CD4-positive, alpha-beta T cell treated with Interleukin-15 for 4 hours (primary cell): ENCODE data around the gene RAD52.
"Not testable (repeated sequence)": the region's sequence is repeated elsewhere in the genome, so short reads cannot be mapped to it uniquely, and the experiment has no call there.

Experiments used
- DNase-seq: peaks from one replicate; pipeline ENCODE4 v3.0.0-alpha.2; 2020; ENCODE audit warnings: low spot score

The RAD52 gene

DNA sequence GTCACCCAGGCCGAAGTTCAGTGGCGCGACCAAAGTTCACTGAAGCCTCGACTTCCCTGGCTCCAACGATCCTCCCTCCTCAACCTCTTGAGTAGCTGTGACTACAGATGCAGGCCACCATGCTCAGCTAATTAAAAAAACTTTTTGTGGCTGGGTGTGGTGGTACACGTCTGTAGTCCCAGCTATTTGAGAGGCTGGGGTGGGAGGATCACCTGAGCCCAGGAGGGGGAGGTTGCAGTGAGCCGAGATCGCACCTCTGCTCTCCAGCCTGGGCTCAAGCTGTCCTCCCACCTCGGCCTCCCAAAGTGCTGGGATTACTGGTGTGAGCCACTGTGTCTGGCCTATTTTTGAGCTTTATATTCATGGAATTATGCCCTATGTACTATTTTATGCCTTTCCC lies 18.1 kb upstream of the RAD52 start:
- no peak for DNase-seq

- DNase-seq = no peak
These were observed 17.2 kb upstream of the RAD52 start for GRCh38 chr12:966724-967123.

DNA sequence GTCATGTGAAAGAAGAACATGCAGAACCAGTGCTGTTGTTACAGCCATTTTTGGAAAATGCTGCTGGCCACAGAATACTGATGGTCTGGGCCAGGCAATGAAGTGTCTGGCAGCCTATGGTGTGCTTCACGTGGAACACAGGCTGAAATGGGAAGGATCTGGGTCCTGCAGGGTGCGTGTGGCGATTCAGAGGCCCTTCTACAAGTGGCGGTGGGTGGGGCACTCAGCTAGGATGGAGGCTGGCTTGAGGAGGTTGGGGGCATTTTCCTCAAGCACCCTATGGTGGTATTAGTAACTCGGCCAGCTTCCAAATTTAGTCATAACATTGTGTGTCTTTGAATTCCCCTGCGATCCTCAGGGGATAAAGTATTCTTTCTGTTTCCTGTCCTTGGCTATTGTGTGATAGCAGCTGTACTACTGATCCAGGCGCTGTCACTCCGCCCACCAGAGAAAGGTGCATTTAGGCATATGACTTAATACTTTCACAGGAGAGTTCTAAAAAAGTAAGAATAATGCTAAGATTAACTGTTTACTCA lies 9.2 kb upstream of the RAD52 start:
- DNase-seq = no peak

DNA sequence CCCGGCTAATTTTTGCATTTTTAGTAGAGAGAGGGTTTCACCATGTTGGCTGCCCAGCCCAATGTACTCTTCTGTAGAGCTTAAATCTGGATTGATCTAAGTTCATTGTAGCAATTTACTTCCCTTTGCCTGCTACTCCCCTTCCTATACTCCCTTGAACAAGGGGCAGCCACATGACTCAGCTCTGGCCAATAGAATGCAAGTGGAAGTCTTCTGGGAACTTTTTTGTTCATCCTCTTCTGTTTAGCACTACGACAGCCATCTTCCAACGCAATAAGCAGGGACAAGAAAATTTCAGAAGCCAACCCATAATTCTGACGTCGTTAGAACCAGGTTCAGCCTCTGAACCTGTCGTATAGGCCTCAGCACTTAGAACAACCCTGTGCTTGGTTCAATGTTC lies 6.4 kb upstream of the RAD52 start:
- DNase-seq = no peak

DNA sequence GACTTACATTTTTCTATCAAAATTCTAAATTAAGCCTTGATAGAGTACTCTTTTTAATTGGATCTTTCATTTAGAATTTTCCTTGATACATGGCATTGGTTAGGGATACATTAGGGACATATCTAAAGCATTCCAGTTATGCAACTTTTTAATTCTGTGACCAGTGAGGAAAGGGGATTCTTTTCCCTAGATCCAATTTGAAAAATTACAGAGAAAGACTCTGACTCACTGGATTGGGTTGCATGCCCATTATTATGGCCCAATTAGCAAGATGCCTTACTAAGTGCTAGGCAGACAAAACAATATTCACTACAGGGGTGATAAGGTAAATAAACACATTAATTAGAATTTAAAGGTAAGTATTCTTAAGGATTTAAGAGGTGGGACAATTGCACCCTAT lies 5.2 kb upstream of the RAD52 start:
- no peak for DNase-seq

- no peak for DNase-seq
These were observed 4.3 kb upstream of the RAD52 start for GRCh38 chr12:953776-954175.

- DNase-seq = no peak
These were observed 1.7 kb upstream of the RAD52 start for GRCh38 chr12:951176-951575.

DNA sequence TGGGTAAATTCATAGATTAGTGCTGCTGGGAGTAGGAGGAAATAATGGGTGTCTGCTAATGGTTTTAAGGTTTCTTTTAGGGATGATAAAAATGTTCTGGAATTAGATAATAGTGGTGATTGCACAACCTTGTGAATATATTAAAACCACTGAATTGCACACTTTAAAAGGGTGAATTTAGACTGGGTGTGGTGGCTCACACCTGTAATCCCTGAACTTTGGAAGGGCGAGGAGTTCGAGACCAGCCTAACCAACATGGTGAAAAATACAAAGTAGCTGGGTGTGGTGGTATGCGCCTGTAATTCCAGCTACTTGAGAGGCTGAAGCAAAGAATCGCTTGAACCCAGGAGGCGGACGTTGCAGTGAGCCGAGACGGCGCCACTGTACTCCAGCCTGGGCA lies 1.3 kb downstream of the RAD52 start:
- no peak for DNase-seq

- DNase-seq = no peak
These were observed 2.9 kb downstream of the RAD52 start for GRCh38 chr12:946631-947030.

DNA sequence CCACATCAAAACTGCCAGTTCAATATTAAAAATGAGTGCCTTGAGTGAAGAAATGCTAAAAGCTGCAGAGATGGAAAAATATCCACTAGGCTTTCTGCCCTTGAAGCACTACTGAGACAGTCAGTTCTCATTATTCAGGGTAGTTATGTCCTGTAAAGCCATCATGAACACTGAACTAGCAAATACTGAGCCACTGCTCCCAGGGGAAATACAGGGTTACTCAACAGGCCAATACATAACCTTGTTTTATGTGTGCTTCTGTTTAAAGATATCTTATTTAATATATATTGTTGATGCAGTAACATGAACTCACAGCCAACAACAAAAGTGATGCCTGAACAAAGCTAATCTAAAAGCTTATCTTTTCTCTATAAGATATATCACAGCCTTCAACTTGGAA lies 3.3 kb downstream of the RAD52 start:
- no peak for DNase-seq

GRCh38 chr12:944211-944610 lies 5.3 kb downstream of the RAD52 start:
- no peak for DNase-seq

GRCh38 chr12:943051-943450 lies 6.4 kb downstream of the RAD52 start:
- DNase-seq = no peak

GRCh38 chr12:938810-939209 lies 10.7 kb downstream of the RAD52 start:
- no peak for DNase-seq

GRCh38 chr12:936377-937345 lies 12.8 kb downstream of the RAD52 start:
- DNase-seq = no peak

DNA sequence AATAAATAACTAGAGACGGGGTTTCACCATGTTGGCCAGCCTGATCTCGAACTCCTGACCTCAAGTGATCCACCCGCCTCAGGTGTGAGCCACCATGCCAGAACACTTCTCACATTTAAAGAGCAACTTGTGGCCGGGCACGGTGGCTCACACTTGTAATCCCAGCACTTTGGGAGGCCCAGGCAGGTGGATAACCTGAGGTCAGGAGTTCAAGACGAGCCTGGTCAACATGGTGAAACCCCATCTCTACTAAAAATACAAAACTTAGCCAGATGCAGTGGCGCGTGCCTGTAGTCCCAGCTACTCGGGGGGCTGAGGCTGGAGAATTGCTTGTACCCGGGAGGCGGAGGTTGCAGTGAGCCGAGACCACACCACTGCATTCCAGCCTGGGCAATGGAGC lies 13.6 kb downstream of the RAD52 start:
- DNase-seq = not testable (repeated sequence)

- no peak for DNase-seq
These were observed 17.9 kb downstream of the RAD52 start for GRCh38 chr12:931591-931990.

DNA sequence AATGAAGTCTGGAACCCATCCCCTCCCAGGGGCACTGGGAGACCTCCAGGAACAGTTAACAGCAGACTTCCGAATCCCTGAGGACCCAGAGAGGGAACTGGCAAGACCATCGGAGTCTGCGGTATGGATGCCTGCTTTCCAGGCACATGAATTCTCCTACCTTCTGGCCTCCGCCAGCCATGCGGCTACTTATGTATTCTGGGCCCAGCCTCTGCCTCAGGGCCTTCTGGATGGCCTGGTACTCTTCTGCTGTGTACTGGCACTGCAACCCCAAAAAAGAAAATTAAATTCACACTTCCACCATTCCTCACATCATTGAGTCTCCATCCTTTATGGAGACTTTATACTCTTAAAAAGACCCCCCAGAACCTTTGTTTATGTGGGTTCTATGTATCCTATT lies 18.4 kb downstream of the RAD52 start:
- no peak for DNase-seq

DNA sequence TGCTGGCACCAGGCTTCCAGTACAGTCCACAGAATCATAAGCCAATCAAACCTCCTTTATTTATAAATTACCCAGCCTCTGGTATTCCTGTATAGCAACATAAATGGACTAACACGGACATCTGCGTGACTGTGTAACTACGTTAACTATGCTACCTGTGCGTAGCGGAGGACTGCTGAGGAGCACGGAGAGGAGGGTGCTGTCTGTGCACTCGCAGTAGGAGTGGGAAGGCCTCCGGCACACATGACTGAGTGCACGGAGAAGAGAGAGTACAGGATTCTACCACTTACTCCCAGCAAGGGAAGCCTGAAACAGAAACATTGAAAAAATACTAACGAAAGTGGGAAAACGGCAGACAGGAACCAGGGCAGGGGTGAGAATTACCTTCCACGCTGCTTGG lies 22.9 kb downstream of the RAD52 start:
- no peak for DNase-seq

- DNase-seq = no peak
These were observed 27.2 kb downstream of the RAD52 start for GRCh38 chr12:922285-922684.

DNA sequence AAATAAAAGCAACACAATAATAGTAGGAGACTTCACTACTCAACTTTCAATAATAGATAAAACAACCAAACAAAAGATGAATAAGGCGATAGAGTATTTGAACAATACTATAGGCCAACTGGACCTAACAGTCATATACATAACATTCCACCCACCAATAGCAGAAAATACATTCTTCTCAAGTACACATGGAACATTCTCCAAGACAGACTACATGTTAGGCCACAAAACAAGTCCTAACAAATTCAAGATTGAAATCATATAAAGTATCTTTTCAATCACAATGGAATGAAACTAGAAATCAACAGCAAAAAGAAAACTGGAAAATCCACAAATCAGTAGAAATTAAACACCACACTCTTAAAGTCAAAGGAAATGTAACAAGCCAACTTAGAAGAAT lies 28.8 kb downstream of the RAD52 start:
- no peak for DNase-seq

DNA sequence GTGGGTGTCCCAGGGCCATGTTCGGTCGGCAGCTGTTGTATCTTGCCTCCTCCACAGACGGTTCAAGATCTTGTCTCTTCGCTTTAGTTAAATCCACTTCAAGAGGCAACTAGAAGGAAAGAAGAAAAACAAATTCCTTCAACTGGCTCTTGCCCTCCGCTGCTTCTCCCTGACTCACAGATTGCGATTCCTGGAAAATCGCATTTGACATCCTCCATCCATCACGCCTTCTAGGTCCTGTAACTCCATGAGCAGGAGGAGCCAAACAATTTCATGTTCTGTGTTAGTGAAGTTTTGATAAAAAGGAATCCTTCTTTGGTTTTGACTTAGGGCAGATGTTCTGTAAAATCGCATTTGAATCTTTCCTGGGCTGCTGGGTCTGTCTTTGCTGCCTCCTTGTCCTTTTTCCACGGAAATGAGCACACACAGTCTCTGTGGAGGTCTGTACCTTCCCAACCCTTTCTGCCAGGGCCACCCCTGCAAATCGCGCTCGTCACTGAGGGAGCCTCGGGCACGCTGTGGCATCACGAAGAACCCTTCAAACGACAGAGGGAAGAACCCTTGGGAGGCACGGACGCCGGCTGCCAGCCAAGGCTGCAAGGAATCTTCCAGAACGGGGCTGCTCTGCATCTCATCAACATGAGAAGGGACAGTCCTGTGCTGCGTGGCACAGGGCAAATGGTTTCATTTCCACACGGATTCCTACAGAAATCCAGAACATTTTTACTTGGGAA lies 32.6 kb downstream of the RAD52 start:
- no peak for DNase-seq

- DNase-seq = no peak
These were observed 33.3 kb downstream of the RAD52 start for GRCh38 chr12:916240-916639.

DNA sequence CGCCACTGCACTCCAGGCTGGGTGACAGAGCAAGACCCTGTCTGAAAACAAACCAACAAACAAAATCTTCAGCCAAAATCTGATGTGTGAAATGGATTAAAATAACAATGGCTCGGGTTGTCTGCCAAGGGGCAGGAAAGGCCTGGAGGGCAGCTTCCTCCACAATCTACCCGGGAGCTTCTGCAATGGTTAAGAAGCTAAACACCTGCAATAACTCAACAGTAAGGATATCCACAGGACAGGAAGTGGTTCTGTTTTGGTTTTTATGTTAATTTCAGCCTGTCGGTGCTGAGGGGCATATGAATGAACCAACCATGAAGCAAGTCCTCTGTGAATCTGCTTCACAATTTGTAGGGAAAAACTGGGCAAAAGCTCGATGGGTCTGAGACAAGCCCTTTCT lies 34.4 kb downstream of the RAD52 start:
- no peak for DNase-seq
